NCI-H460 (cell line): ENCODE results near the gene GAS7. TPM values are rescaled to one million over a fixed set of nuclear protein-coding genes. Genes with fewer than 3 reads are reported as not detected.

Experiments used
- DNase-seq: peaks from one replicate; pipeline ENCODE4 v3.0.0-alpha.2; 2016; ENCODE audit warnings: low read depth; ENCODE audit errors: extremely low read depth
- total RNA-seq: library from RNA; depleted of rRNA; stranded (reverse); fragments of >200 nt; shearing (Covaris generic); gene quantifications from 2 replicates; pipeline ENCODE4 v1.2.3, GENCODE V29; 2014; rRNA removed

Gene GAS7
- total RNA-seq, 1 experiment from 2014 or later, result 2.5 TPM

DNA sequence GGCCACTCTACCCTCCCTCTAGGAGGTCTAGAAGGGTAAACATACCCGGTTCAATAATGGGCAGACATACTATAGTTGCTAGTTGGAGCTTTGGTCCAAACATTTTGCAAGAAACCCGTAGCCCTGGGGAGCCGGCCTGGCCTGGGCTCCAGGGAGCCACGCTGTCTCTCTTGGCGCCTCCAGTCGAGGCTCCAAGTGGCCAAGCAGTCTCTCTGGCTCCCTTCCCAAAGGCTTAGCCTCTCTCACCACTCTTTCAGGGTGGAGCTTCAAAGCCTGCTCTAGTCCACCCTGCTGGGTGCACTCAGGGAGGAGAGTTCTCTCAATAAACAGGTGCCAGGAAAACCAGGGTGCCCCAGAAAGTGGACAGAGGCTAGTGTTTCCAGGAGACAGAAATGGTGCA, 325.6 kb downstream of the GAS7 start:
- DNase-seq, result no peak

DNA sequence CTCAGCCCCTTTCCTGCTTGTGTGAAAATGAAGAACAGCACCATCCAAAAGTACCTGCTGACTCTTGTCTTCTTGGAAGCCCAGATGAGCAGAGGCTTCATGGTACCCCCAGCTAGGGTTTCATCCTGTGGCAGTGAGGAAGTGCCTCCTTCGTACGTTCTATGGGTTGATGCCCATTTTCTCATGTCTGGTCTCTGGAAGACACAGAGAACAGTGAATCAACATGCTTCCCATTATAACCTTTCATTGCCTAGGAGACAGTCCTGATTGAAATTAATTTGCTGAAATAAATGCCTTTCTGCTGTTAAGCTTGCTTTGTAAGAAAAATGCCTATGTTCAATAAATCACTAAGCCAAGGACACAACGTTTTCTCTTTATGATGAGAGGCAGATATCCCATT, 329.9 kb downstream of the GAS7 start:
- DNase-seq, result no peak

DNA sequence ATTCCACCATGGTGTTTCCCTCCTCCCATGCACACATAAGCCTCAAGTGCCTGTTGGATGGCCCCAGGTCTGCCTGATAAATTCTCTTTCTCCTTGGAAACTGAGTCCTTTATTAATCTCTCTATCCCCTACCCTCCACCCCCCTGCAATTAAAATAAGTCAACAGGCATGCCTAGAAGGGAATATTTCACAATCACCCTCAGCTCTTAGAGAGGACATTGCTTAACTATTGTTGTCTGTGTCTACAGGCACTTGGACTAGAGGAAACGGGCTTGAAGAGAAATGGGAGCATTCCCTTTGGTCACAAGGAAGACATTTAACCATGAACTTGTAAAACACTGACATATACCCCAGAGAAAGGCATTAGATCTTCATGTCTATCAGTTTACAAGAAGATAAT, 332.8 kb downstream of the GAS7 start:
- DNase-seq, result no peak

DNA sequence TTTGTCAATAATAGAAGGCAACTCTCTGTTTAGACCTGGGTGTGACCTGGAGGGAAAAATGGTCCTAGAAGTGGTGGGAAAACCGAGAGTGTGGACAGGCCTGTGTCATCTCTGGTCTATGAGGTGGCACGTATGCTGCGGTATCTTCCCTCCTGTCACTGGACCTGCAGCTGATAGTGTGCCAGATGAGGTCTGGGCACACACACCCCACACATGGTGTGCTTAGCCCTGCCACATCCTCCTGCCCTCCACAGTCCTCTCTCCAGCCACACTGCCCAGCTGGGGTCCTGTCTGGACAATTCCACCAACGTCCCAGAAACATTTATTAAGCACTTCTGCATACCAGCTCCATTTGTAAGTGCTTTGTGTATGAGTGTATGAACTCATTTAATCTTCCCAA, 335.5 kb downstream of the GAS7 start:
- DNase-seq, result no peak

DNA sequence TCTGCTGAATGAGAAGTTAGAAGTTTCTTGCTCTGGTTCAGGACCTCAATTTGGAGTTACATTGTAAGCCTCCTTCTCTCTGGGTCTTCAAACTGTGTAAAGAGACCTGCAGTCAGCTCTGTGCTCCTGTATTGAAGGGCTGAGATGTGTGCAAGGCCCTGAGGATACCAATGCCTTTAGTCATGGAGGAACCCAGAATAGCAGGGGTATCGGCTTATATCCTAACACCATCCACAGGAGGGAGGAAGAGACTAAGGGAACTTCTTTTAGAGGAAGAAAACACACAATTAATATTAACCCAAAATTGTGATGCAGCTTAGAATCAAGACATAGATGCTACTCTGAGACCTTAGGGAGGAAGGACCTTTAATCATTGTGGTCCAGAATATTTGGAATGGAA, 336.2 kb downstream of the GAS7 start:
- no peak for DNase-seq

DNA sequence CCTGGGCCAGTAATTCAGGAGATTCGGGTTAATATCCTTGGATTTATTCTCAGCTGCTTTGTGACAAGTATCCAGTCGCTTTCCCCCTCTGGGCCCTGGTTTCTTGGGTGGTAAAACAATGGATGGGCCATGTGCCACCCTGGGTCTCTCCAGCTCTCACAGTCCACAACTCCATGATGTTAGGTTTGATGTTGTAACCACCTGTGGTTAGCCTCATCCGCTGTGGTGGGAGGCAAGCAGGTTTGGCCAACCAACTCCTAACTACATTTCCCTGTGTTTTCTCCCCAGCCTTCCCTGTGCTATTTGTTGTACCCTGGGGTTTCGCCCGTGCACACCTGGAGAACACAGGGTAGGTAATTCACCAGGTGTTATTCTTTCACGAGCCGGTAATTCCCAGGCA, 337.6 kb downstream of the GAS7 start:
- no peak for DNase-seq

Other genes with a start within 250 kb of the GAS7 start
- gene MYH13, start 174.4 kb upstream of the GAS7 start, total RNA-seq, result not detected in 2 replicates
- gene MYH8, start 223.3 kb upstream of the GAS7 start, total RNA-seq, result not detected in 2 replicates